HepG2 (cell line): ENCODE measurements around the gene CD4. TPM values are rescaled to one million over a fixed set of nuclear protein-coding genes. Genes with fewer than 3 reads are reported as not detected.

Source experiments
- ADNP ChIP-seq: sonication (generic); formaldehyde crosslinking; IDR thresholded peaks from 2 replicates; pipeline ENCODE4 v1.4.0; 2020; ENCODE audit warnings: missing genetic modification reagents
- AHR ChIP-seq: IDR thresholded peaks from 2 replicates; pipeline ENCODE4 v1.6.1; 2018; ENCODE audit warnings: missing genetic modification reagents, missing compliant biosample characterization
- FOXM1 ChIP-seq: sonication (generic); formaldehyde crosslinking; IDR thresholded peaks from 2 replicates; pipeline ENCODE4 v1.5.0; 2020; ENCODE audit warnings: missing genetic modification reagents
- HNRNPUL1 ChIP-seq: fragments of 200-400 bp; formaldehyde crosslinking; IDR thresholded peaks from 2 replicates; pipeline ENCODE4 v1.6.1; 2017; ENCODE audit warnings: low read depth, mild to moderate bottlenecking, low read length, moderate library complexity
- JUNB ChIP-seq: sonication (generic); formaldehyde crosslinking; IDR thresholded peaks from 2 replicates; pipeline ENCODE4 v1.8.0; 2022; ENCODE audit warnings: missing genetic modification reagents, mild to moderate bottlenecking, borderline replicate concordance
- MEF2D ChIP-seq: sonication (generic); formaldehyde crosslinking; IDR thresholded peaks from 2 replicates; pipeline ENCODE4 v1.5.1; 2020; ENCODE audit warnings: mild to moderate bottlenecking, missing genetic modification reagents
- MXD1 ChIP-seq: sonication (generic); formaldehyde crosslinking; IDR thresholded peaks from 2 replicates; pipeline ENCODE4 v1.4.0; 2020; ENCODE audit warnings: mild to moderate bottlenecking, missing genetic modification reagents
- THRA ChIP-seq: sonication (generic); formaldehyde crosslinking; IDR thresholded peaks from 2 replicates; pipeline ENCODE4 v1.4.0; 2020; ENCODE audit warnings: missing genetic modification reagents, borderline replicate concordance
- ZBTB34 ChIP-seq: sonication (generic); formaldehyde crosslinking; IDR thresholded peaks from 2 replicates; pipeline ENCODE4 v1.8.0; 2022; ENCODE audit warnings: mild to moderate bottlenecking, missing genetic modification reagents
- ZMYM2 ChIP-seq: sonication (generic); formaldehyde crosslinking; IDR thresholded peaks from 2 replicates; pipeline ENCODE4 v1.8.0; 2022; ENCODE audit warnings: mild to moderate bottlenecking, missing genetic modification reagents
- ZNF205 ChIP-seq: IDR thresholded peaks from 2 replicates; pipeline ENCODE4 v1.6.1; 2018; ENCODE audit warnings: missing biosample characterization, missing genetic modification reagents
- ZNF318 ChIP-seq: sonication (generic); formaldehyde crosslinking; IDR thresholded peaks from 2 replicates; pipeline ENCODE4 v1.4.0; 2020; ENCODE audit warnings: mild to moderate bottlenecking, missing genetic modification reagents
- ZNF44 ChIP-seq: sonication (generic); formaldehyde crosslinking; IDR thresholded peaks from 2 replicates; pipeline ENCODE4 v1.5.1; 2020; ENCODE audit warnings: mild to moderate bottlenecking, missing genetic modification reagents
- ZNF710 ChIP-seq: sonication (generic); formaldehyde crosslinking; IDR thresholded peaks from 2 replicates; pipeline ENCODE4 v1.5.0; 2020; ENCODE audit warnings: mild to moderate bottlenecking, missing genetic modification reagents, borderline replicate concordance
- ZSCAN29 ChIP-seq: sonication (generic); formaldehyde crosslinking; conservative IDR thresholded peaks from 2 replicates; pipeline ENCODE4 v1.4.0; 2020; ENCODE audit warnings: mild to moderate bottlenecking, missing genetic modification reagents
- ZSCAN9 ChIP-seq: IDR thresholded peaks from 2 replicates; pipeline ENCODE4 v1.6.1; 2016; ENCODE audit warnings: borderline replicate concordance
- polyA plus RNA-seq, 8 experiments: library from polyadenylated mRNA; depleted of rRNA in 3 of 8; stranded (reverse) in 7 of 8; unstranded in 1 of 8; fragments of >200 nt; fragmentation: Illumina TruSeq in 4 of 8; extraction: Trizol in 4 of 8; gene quantifications; 2 replicates each; pipeline versions ENCODE4 v1.2.1 to v1.2.3, GENCODE V29; 2011 to 2016; ENCODE audit warnings: low read depth in 4 of 8, missing spikeins in 1 of 8, mixed read lengths in 1 of 8; ENCODE audit not compliant: insufficient read depth in 1 of 8
- total RNA-seq, 5 experiments: library from RNA; depleted of rRNA; stranded (reverse); fragments of >200 nt; fragmentation: Illumina TruSeq; extraction: Trizol; gene quantifications; 2 replicates each; pipeline ENCODE4 v1.2.3, GENCODE V29; 2016; ENCODE audit warnings: low read depth in 1 of 5

Gene CD4
- total and polyA plus RNA-seq, 2 of the 13 experiments (the other 11 are each of a cell fraction or from before 2014, with no cell fraction given), result 0.07 to 0.95 TPM

GRCh38 chr12:6851153-6851920, 62.0 kb downstream of the CD4 start, which contains the start of gene CDCA3 (continued):
- TF ChIP-seq ZNF710 (no peak), ZSCAN9 (CRISPR knock-in tag) (no peak; the same call in 1 of the 2 replicates), ZNF44 (CRISPR knock-in tag) (no peak), ZBTB34 (CRISPR knock-in tag) (no peak), ZNF318 (no peak), ZSCAN29 (CRISPR knock-in tag) (no peak), THRA (CRISPR knock-in tag) (no peak), ADNP (CRISPR knock-in tag) (no peak), MXD1 (CRISPR knock-in tag) (no peak), MEF2D (CRISPR knock-in tag) (no peak; the same call in none of the 2 replicates), FOXM1 (CRISPR knock-in tag) (no peak), HNRNPUL1 (no peak), AHR (CRISPR knock-in tag) (no peak), ZNF205 (CRISPR knock-in tag) (no peak), JUNB (CRISPR knock-in tag) (no peak), ZMYM2 (no peak)
